Measurements from ENCODE around the gene PPP1R12A. TPM values are rescaled to one million over a fixed set of nuclear protein-coding genes. Genes with fewer than 3 reads are reported as not detected.

PPP1R12A gene
- total and polyA plus RNA-seq, 11 donors: 16.8 to 77.8 (median 50.2) TPM

DNA sequence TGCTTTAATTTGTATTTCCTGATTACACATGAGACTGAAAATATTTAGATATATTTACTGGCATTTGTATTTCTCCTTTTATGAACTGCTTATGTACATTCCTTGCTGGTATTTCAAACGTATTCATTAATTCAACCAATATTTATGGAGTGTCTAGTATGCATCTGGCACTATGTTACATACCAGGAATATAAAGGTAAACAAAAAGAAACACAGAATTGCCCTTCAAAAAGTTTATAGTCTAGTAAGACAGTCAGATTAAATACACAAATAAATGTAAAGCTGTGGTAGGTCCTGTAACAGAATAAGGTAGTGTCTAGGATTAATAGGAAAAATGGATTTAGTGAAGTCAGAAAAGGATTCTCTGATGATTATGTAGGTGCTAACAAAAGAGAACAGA is 87.5 kb downstream of the PPP1R12A start:
- peaks cover 0 to 28% (median 16%) of the 10 kb centered on the region in 9 donors for H3K36me3 ChIP-seq
- ATAC-seq: no peak
- H3K9me3 ChIP-seq: peaks cover 0 to 20% (median 1%) of the 10 kb centered on the region in 12 donors
- DNase-seq: no peak
- 49 to 63% (median 59%) methylated on average over 1 of the region's 1 CpG for WGBS, 4 donors
- intact Hi-C loops (cut with DNase I): no loop called here
- TF ChIP-seq CTCF (IDR thresholded peaks at IDR 0.05) (no peak), POLR2A (IDR thresholded peaks at IDR 0.05) (no peak)
- peak overlapping the region in 2 of 12 donors; percentile 2 to 9 for H3K27ac ChIP-seq
- H3K4me3 ChIP-seq: no peak overlapping the region
- no peaks in the 10 kb centered on the region for H3K27me3 ChIP-seq
- peaks cover 0 to 40% (median 21%) of the 10 kb centered on the region in 12 donors for H3K4me1 ChIP-seq

DNA sequence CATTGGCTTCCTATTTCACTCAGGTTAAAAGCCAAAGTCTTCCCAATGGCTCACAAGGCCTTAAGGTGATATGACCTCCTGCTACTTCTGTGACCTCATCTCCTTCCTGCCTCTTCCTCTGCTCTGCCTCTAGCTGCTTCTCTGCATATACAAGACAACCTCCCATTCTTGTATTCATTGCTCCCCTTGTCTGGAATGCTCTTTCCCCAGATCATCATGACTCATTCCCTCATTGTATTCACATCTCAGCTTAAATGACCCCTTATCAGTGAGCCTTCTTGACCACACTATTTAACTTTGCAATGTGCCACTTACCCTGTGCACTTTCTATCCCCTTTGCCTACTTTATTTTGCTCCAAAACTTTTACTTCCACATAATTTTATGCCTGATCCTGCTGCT is 90.2 kb downstream of the PPP1R12A start:
- peak overlapping the region in 1 of 12 donors; percentile 15 for H3K27ac ChIP-seq
- no peaks in the 10 kb centered on the region for H3K27me3 ChIP-seq
- ATAC-seq (peak in 2 of 4 donors; percentile 46 to 48), DNase-seq (no peak)
- no peaks in the 10 kb centered on the region for H3K9me3 ChIP-seq
- peaks cover 0 to 28% (median 16%) of the 10 kb centered on the region in 9 donors for H3K36me3 ChIP-seq
- peaks cover 0 to 59% (median 38%) of the 10 kb centered on the region in 12 donors for H3K4me1 ChIP-seq
- H3K4me3 ChIP-seq: no peak overlapping the region
- intact Hi-C loops (cut with DNase I): no loop called here
- TF ChIP-seq POLR2A (IDR thresholded peaks at IDR 0.05) (no peak), CTCF (IDR thresholded peaks at IDR 0.05) (no peak)

GRCh38 chr12:79843978-79844377 is 90.9 kb downstream of the PPP1R12A start:
- 88 to 95% (median 91%) methylated on average over 3 of the region's 3 CpGs for WGBS, 4 donors
- H3K4me1 ChIP-seq: peaks cover 0 to 56% (median 38%) of the 10 kb centered on the region in 12 donors
- H3K27ac ChIP-seq: no peak overlapping the region

DNA sequence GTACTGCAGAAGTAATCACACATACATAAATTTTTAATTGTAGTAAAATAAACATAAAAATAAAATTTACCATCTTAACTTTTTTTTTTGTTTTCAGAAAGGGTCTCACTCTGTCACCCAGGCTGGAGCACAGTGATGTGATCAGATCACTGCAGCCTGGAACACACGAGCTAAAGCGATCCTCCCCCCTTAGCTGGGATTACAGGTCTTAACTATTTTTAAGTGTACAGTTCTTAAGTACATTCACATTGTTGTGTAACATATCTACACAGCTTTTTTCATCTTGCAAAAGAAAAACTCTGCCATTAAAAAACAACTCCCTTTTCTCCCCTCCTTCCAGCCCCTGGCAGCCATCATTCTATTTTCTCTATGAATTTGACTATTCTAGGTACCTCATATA is 92.3 kb downstream of the PPP1R12A start:
- Histone ChIP-seq H3K27me3 (no peaks in the 10 kb centered on the region), H3K27ac (no peak overlapping the region), H3K9me3 (peaks cover 0 to 17% (median 0%) of the 10 kb centered on the region in 12 donors), H3K4me3 (no peak overlapping the region), H3K36me3 (peaks cover 0 to 40% (median 16%) of the 10 kb centered on the region in 9 donors), H3K4me1 (peaks cover 0 to 42% (median 27%) of the 10 kb centered on the region in 12 donors)
- no peak for ATAC-seq
- intact Hi-C loops (cut with DNase I): no loop called here
- TF ChIP-seq POLR2A (IDR thresholded peaks at IDR 0.05): no peak
- TF ChIP-seq CTCF (IDR thresholded peaks at IDR 0.05): no peak
- 60 to 72% (median 66%) methylated on average over 2 of the region's 2 CpGs for WGBS, 4 donors
- DNase-seq: no peak

More at GRCh38 chr12:79843978-79844377, 90.9 kb downstream of the PPP1R12A start:
- no peaks in the 10 kb centered on the region for H3K27me3 ChIP-seq
- no peak overlapping the region for H3K4me3 ChIP-seq
- no peak for DNase-seq
- intact Hi-C loops (cut with DNase I): no loop called here
- TF ChIP-seq CTCF (IDR thresholded peaks at IDR 0.05): no peak
- TF ChIP-seq POLR2A (IDR thresholded peaks at IDR 0.05): no peak
- H3K9me3 ChIP-seq: peaks cover 0 to 7% (median 0%) of the 10 kb centered on the region in 12 donors
- ATAC-seq: no peak
- H3K36me3 ChIP-seq: peaks cover 0 to 30% (median 16%) of the 10 kb centered on the region in 9 donors
